Activated T-helper 2 cell treated with anti-CD3 and anti-CD28 coated beads, Interferon-gamma antibody, Interleukin-2, Interleukin-4, amounts not matched to agents 10 μg/mL and 5 μg/mL and 100 μg/mL, durations not matched to agents 14 hours and 24 hours and 36 hours (primary cell): Measurements from ENCODE around the gene SSR3. TPM values are rescaled to one million over a fixed set of nuclear protein-coding genes. Genes with fewer than 3 reads are reported as not detected.
"Not testable (repeated sequence)": the region's sequence is repeated elsewhere in the genome, so short reads cannot be mapped to it uniquely, and the experiment has no call there.

Source experiments
- DNase-seq: peaks from one replicate; pipeline ENCODE4 v3.0.0; 2021; ENCODE audit warnings: low spot score
- H3K27ac Mint-ChIP-seq: one replicate; pipeline ENCODE4 v1.8.0; 2021; ENCODE audit warnings: mixed read lengths
- H3K27me3 Mint-ChIP-seq: one replicate; pipeline ENCODE4 v1.8.0; 2021; ENCODE audit warnings: low read depth, mixed read lengths
- H3K36me3 Mint-ChIP-seq: one replicate; pipeline ENCODE4 v1.8.0; 2021; ENCODE audit warnings: low read depth, mixed read lengths
- H3K4me1 Mint-ChIP-seq: one replicate; pipeline ENCODE4 v1.8.0; 2021; ENCODE audit warnings: low read depth, mixed read lengths
- H3K4me3 Mint-ChIP-seq: one replicate; pipeline ENCODE4 v1.8.0; 2021; ENCODE audit warnings: low read depth, mild to moderate bottlenecking, moderate library complexity, mixed read lengths
- H3K9me3 Mint-ChIP-seq: one replicate; pipeline ENCODE4 v1.8.0; 2021; ENCODE audit warnings: mixed read lengths
- intact Hi-C: fragments of 100-400 bp; cut with micrococcal nuclease; formaldehyde crosslinking; loops from one replicate; pipeline ENCODE4 v1.15.1; 2023
- total RNA-seq: library from RNA; stranded (reverse); gene quantifications from 2 replicates; pipeline ENCODE4 v1.2.3, GENCODE V29; 2022

SSR3 gene
- total RNA-seq, 1 donor from 2014 or later = 197 TPM

DNA sequence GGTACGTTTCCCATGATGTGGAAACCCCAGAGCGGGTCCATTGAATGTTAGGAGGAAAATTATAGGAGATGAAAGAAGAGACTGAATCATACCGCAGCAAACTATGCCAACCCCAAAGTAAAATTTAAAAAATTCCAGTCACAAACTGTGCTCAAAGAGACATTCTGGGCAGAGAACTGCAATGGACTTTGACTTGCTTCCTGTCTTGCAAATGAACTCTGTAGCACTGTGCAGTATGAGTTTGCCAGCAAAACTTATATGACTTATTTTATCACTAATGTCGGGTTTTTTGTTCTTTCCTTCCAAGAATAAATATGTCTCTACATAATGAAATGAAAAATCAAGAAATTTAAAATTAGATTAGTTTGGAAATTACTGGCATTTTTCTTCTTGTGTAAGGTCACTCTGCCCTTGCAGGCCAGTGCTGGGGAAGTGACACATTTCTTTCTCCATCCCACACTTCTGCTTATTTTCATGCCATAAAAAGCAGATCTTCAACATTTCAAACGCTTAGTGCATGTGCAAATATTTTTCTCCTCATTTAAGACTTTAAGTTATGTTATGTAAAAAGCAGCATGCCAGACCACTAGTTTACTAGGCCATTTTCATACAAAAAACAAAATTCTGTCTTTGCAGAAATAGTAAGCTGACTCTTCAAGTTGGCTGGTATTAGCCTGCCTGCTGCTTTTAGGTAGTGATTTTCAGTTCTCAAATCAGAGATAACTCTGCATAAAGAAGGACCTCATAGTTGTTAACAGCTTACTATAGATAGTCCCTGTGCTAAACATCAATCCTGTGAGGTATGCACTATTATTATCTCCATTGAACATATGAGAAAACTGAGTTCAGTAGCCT lies 32.2 kb upstream of the SSR3 start:
- H3K4me3 Mint-ChIP-seq = no peak overlapping the region
- H3K36me3 Mint-ChIP-seq = no peaks in the 10 kb centered on the region
- no peak overlapping the region for H3K27ac Mint-ChIP-seq
- intact Hi-C loops = no loop called here
- no peak for DNase-seq
- H3K4me1 Mint-ChIP-seq = peaks cover 9% of the 10 kb centered on the region
- H3K9me3 Mint-ChIP-seq = peaks cover 3% of the 10 kb centered on the region
- peaks cover 19% of the 10 kb centered on the region for H3K27me3 Mint-ChIP-seq

DNA sequence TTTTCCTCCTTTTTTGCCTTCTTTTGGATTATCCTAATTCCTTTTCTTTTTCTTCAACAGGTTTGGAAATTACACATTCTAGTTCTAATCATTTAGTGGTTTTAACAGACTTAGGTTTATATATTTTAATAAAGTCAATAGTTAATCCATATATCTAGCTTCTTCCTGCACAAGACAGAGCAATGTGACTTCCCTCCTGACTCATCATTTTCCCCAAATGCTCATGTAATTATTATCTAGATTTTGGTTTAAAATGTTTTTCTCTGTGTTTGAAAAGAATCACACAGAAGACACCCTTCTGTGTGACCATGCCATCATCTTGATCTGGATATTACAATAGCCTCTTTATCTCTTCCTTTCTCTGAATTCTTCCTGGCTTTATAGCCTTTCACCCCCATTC lies 28.6 kb upstream of the SSR3 start:
- peaks cover 11% of the 10 kb centered on the region for H3K4me1 Mint-ChIP-seq
- H3K4me3 Mint-ChIP-seq = no peak overlapping the region
- no peaks in the 10 kb centered on the region for H3K36me3 Mint-ChIP-seq
- no peaks in the 10 kb centered on the region for H3K9me3 Mint-ChIP-seq
- H3K27ac Mint-ChIP-seq = no peak overlapping the region
- no peak for DNase-seq
- H3K27me3 Mint-ChIP-seq = peaks cover 18% of the 10 kb centered on the region
- intact Hi-C loops = no loop called here

- Mint-ChIP-seq H3K4me3 (no peak overlapping the region), H3K9me3 (no peaks in the 10 kb centered on the region), H3K4me1 (peaks cover 11% of the 10 kb centered on the region), H3K27me3 (peaks cover 18% of the 10 kb centered on the region), H3K27ac (no peak overlapping the region), H3K36me3 (no peaks in the 10 kb centered on the region)
- intact Hi-C loops = no loop called here
- DNase-seq = no peak
Measured at GRCh38 chr3:156582532-156583183, 27.7 kb upstream of the SSR3 start.

GRCh38 chr3:156581954-156582353 lies 27.0 kb upstream of the SSR3 start:
- Mint-ChIP-seq H3K4me3 (no peak overlapping the region), H3K9me3 (no peaks in the 10 kb centered on the region), H3K36me3 (no peaks in the 10 kb centered on the region), H3K27ac (no peak overlapping the region), H3K27me3 (peaks cover 18% of the 10 kb centered on the region), H3K4me1 (peaks cover 11% of the 10 kb centered on the region)
- no peak for DNase-seq
- intact Hi-C loops = no loop called here

DNA sequence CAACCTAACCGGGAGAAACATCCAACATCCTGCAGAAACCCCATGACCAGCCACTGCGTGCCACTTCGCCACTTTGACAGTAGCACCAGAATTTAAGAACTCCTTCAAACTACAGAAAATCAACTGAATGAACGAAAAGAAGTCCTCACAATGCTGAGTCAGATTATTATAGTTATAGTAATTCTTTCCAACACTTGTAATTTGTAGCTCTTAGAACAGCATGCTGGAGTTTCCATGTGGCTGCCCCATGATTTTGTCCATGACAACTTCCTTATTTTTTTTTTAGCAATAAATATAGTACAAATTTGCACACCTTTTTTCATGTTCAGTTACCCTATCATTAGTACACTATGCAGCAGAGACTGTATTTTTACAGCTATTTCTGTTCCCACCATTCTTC lies 26.1 kb upstream of the SSR3 start:
- intact Hi-C loops = no loop called here
- Mint-ChIP-seq H3K4me1 (peaks cover 11% of the 10 kb centered on the region), H3K27ac (no peak overlapping the region), H3K9me3 (no peaks in the 10 kb centered on the region), H3K4me3 (no peak overlapping the region), H3K36me3 (no peaks in the 10 kb centered on the region), H3K27me3 (peaks cover 25% of the 10 kb centered on the region)
- DNase-seq = no peak

DNA sequence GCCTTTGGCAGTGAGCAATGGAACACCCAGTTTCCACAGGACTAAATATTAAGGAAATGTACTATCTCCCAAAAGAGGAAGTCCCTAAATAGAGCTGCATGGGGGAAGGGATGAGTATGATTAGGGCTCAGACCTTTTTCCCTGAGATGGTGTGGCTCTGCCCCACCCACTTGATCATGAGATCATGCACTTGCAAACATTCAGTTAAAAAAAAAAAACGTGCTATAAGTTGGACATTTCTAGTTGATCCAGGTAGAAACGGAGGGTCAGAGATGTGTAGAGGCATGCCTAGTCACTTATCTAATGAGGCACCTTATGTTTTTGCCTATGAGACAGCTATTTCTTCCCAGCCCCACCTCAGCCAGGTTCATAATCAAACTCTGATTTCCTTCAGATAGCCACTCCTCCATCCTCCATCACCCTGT lies 24.5 kb upstream of the SSR3 start:
- intact Hi-C loops = no loop called here
- Mint-ChIP-seq H3K4me1 (peaks cover 11% of the 10 kb centered on the region), H3K4me3 (no peak overlapping the region), H3K27ac (no peak overlapping the region), H3K27me3 (peaks cover 31% of the 10 kb centered on the region), H3K36me3 (no peaks in the 10 kb centered on the region), H3K9me3 (no peaks in the 10 kb centered on the region)
- DNase-seq = no peak

DNA sequence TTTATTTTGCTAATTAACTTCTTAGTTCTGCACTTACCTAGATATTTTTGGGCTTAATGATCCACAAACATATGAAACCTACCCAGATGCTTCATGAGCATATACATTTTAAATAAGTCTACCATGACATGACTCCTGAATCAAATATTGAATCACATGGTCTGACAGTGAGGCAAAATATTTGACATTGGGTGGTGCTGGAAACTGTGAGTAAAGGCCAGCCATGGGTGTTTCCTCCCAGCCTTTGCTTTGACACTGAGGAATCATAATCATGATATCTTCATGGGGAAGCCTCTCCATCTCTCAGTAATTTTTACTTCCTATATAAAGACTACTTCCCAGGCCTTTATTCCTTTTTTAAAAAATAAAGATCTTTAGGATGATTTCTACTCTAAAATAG lies 22.8 kb upstream of the SSR3 start:
- peaks cover 4% of the 10 kb centered on the region for H3K4me1 Mint-ChIP-seq
- no peaks in the 10 kb centered on the region for H3K36me3 Mint-ChIP-seq
- H3K9me3 Mint-ChIP-seq = no peaks in the 10 kb centered on the region
- H3K27me3 Mint-ChIP-seq = peaks cover 40% of the 10 kb centered on the region
- H3K4me3 Mint-ChIP-seq = no peak overlapping the region
- no peak for DNase-seq
- intact Hi-C loops = no loop called here
- H3K27ac Mint-ChIP-seq = no peak overlapping the region

DNA sequence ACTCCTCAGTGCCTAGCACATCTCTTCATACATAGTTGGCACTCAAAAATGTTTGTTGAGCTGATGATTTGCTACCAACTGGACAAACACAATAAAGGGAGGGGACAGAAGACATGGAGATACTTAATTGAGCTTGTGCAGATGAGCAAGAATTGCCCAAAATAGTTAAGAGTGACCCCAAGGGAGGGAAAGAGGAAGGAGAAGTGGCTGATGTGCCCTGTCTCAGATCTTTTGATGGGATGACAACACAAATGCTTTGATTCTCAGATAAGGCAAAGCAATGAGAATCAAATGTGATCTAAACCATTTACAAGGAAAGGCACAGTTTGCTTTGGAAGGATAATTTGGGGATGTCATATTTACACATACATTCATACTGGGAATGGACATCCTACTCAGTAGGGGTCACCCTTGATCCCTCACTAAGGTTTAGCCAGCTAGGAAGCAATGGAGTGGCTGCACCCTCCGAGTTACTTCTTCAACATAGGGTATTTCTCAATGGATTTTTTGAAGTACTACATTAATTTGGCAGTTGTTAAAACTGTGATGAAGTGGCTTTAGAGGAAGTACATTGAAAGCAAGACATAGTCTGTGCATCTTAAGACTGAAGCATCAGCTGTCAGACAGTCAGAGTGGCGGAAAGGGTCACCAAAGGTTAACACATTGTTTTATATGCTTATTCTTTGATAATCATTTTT lies 21.9 kb upstream of the SSR3 start:
- no peak for DNase-seq
- Mint-ChIP-seq H3K4me3 (no peak overlapping the region), H3K9me3 (no peaks in the 10 kb centered on the region)

GRCh38 chr3:156576051-156576450 lies 21.1 kb upstream of the SSR3 start:
- DNase-seq = no peak
- Mint-ChIP-seq H3K36me3 (no peaks in the 10 kb centered on the region), H3K27ac (no peak overlapping the region), H3K4me3 (no peak overlapping the region), H3K9me3 (no peaks in the 10 kb centered on the region), H3K4me1 (no peaks in the 10 kb centered on the region), H3K27me3 (peaks cover 52% of the 10 kb centered on the region)
- intact Hi-C loops = no loop called here

More for the DNA sequence above, 21.9 kb upstream of the SSR3 start:
- Mint-ChIP-seq H3K4me1 (peaks cover 3% of the 10 kb centered on the region), H3K36me3 (no peaks in the 10 kb centered on the region), H3K27ac (no peak overlapping the region), H3K27me3 (peaks cover 48% of the 10 kb centered on the region)
- intact Hi-C loops = no loop called here

DNA sequence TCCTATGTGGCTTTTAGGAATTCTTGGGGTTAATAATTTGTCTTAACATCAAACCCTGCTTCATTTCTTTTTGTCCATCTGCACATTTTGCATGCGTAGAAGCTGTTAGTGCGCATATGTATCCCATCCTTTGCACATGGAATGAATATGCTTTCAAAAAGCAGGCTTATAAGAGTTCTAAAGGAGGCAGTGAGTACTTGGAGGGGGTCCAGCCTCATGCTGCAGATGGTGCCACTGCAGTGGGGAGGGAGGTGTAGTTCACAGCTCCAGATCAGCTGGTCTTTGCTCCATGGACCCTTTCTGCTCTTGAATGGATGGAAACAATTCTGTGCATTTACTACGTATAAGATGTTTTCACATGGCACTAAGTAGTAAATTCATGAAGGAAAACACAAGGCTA lies 20.7 kb upstream of the SSR3 start:
- Mint-ChIP-seq H3K36me3 (no peaks in the 10 kb centered on the region), H3K4me3 (no peak overlapping the region), H3K27ac (no peak overlapping the region), H3K4me1 (no peaks in the 10 kb centered on the region), H3K9me3 (no peaks in the 10 kb centered on the region), H3K27me3 (peaks cover 54% of the 10 kb centered on the region)
- intact Hi-C loops = no loop called here
- no peak for DNase-seq

DNA sequence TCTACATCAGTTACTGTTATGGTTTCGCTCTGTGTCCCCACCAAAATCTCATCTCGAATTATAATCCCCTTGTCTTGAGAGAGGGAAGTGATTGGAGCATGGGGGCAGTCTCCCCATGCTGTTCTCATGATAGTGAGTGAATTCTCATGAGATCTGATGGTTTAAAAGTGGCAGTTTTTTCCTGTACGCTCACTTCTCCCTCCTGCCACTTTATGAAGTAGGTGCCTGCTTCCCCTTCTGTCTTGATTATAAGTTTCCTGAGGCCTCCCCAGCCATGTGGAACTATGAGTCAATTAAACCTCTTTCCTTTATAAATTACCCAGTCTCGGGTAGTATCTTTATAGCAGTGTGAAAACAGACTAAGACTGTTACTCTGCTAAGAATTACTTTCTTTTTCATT lies 15.0 kb upstream of the SSR3 start:
- H3K4me3 Mint-ChIP-seq, intact Hi-C loops, DNase-seq, H3K9me3 Mint-ChIP-seq, H3K36me3 Mint-ChIP-seq, H3K4me1 Mint-ChIP-seq, H3K27ac Mint-ChIP-seq: not testable (repeated sequence)
- peaks cover 41% of the 10 kb centered on the region for H3K27me3 Mint-ChIP-seq

GRCh38 chr3:156569016-156569415 lies 14.1 kb upstream of the SSR3 start:
- H3K4me3 Mint-ChIP-seq, H3K27ac Mint-ChIP-seq, DNase-seq, H3K4me1 Mint-ChIP-seq, H3K9me3 Mint-ChIP-seq, intact Hi-C loops, H3K36me3 Mint-ChIP-seq: not testable (repeated sequence)
- peaks cover 36% of the 10 kb centered on the region for H3K27me3 Mint-ChIP-seq
